G401.6 (cell line): Measurements from ENCODE around the gene DNAJC13.

ENCODE experiments used
- FAIRE-seq: peaks from 2 replicates; lab custom pipeline; 2012; peaks lifted over from hg19 to GRCh38; lab: Jason Lieb, UNC

Gene DNAJC13

DNA sequence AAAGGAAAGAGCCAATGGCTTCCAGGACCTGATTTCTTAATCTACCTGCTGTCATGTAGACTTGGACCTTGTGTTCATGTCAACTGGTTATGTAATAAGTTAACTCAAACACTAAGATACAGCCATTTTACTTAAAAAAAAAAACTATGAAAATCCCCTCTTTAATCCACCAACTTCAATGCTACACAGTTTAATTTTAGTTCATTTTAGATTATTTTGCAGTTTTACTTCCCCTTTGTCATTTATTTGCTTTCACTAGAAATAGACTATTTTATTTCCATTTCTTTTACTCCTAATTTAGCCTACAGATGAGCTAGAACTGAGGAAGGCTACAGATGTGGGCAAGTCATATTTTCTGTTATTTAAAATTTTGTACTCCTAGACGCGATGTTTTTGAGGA lies 10.7 kb upstream of the DNAJC13 start:
- no peak for FAIRE-seq

DNA sequence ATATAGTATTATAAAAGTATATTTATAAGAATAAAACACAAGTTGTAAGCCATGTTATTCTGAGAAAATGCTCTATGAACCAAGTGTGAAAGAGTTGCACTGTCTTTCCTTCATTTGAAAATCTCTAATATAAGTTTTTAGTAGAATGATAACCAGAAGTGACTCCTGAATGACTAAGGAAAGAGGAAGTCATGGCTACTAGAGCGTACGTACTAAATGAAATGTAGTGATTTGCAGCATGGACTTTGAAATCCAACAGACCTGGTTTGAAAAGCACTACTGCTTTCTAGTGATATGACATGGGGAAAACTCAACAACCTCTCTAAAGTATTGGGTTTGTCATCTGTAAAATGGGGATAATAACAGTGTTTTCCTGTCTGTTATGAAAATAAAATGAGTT lies 10.3 kb upstream of the DNAJC13 start:
- no peak for FAIRE-seq

DNA sequence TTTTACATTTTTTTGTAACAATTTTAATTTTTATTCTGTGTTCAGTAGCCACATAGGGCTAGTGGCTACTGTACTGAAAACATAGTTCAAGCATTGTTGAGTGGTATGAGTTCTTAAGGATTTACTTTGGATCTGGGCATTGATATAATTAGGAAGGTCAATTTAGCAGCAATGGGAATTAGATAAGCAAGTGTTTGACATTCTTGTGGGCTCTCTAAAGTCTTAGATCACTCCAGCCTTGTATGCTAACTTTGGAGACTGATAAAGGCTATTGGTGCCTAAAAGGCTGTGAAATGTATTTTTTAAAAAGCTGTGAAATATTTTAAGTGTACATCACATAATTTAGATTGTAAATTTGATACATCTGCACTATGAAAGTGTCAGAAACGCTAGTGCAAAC lies 2.5 kb upstream of the DNAJC13 start:
- no peak for FAIRE-seq

DNA sequence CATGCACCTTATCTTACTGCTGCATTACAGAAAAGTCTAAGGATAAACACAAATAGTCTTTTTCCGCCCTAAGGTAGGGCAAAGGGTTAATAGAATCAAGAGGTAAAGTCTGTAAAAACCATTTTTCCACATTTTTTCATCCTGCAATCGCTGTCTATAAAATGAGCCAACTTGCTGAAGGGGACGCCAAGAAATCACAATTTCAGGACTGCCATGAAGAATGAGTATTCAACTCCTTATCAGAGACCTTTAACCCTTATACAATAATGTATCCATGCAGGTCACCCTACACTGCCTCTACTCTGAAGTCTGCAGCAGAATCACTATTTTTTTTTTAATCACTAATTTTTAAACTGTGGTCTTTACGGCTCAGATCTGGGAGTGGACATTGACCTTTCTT lies 1.1 kb upstream of the DNAJC13 start:
- no peak for FAIRE-seq

DNA sequence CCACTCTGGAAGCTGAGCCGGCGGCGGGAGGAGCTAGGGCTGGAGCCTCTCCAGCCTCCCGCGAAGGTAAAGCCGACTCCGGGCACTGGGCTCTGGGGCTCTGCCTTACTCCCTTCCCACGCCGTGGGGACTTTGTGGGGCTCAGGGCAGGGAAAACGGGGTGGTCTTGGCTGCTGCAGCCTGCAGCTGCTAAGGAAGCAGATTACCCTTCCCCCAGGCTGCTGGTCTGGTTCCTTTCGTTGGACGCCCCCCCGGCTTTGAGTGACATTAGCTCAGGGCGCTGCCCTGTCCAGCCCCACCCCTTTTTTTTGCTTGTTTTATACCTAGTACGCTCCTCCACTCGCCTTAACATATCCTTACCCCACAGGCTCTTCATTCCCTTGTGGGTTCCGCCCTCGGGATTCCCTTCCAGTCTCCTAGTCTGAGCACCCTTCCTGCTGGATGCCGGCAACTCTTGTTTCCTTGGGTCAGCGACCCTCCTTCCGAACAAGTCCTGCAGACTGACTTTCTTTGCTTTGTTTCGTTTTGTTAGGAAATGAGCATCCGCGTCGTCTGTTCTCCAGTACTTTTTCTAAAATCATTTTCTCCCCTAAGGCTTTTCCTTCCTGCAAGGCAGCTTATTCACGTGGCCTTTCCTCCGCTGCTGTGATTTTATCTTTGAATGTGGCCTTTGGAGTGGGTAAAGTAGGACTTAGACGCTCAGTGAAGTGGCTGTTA lies 551 bp downstream of the DNAJC13 start:
- peak; percentile 31 for FAIRE-seq

DNA sequence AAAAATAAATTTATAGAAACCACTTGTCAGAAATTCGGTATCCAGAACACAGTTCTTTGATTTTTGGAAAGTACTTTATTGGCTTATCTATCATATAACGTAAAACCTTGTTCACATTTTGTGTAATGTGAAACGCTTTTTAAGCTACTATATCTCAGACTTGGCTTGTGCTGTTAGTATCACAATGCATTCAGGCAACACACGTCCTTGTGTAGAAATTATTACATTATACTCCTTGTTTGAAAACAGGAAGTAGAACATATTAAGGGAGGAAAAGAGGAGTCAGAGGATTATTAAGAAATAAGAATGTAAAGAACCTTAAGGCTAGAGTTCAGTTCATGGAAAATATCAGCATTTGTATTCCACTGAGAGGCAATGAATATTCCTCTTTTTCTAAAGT lies 1.6 kb downstream of the DNAJC13 start:
- FAIRE-seq: no peak

DNA sequence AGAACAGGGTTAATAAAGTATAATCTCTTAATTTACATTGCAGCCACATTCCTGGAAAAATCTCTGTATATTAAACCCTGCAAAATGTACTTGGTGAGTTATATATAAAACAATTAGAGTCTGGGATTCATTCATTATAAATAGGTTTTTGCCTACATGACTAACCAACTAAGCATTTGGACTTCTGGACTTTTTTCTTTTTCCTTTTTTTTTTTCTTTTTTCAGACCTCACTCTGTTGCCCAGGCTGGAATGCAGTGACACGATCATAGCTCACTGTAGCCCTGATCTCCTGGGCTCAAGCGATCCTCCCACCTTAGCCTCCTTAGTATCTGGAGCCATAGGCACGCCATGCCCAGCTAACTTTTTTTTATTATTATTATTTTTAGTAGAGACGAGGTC lies 4.5 kb downstream of the DNAJC13 start:
- FAIRE-seq: no peak

DNA sequence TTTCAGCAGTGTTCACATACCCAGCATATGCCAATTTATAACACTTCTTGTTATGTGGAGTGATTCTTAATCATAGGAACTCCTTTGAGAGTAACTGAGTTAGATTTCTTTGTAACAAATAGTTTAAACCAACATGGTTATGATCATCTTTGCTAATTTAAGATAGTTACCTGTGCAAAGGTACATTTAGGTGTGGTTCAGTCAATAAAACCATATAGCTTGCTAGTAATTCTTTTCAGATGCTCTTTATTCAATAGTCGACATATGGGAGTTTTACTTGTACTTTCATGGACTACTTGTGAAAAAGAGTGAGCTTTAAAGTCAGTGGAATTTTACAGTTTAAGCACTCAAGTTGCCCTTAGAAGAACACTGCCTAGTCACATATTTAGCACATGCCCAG lies 5.2 kb downstream of the DNAJC13 start:
- no peak for FAIRE-seq

DNA sequence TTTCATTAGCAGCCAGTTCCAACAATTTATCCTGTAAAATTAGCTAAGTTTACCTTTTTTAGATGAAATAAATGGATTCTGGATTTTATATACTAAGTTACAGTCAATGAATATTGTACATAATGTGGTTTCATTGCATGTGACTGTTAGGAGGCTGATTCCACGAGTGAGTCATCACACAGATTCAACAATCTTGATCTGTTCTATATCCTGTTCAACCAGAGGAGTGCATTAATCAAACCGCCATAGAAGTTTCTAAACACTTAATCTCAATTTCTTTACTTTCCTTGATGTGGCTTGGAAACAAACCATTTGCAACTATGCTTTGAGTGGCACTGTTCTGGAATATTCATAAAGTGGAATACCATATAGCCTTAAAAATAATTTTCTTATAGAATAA lies 15.3 kb downstream of the DNAJC13 start:
- no peak for FAIRE-seq

DNA sequence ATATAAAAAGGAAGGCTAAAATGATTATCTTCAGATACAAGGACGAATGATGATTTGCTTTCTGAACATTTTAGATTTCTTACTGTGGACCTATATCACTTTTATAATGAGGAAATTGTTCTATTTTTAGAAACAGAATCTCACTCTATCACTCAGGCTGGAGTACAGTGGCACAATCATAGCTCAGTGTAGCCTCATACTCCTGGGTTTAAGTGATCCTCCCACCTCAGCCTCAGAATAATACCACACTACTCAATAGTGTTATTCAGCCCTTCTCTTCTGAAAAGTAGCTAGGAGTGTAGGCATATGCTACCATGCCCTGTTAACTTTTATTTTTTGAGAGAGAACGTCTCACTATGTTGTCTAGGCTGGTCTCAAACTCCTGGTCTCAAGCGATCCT lies 15.8 kb downstream of the DNAJC13 start:
- no peak for FAIRE-seq

DNA sequence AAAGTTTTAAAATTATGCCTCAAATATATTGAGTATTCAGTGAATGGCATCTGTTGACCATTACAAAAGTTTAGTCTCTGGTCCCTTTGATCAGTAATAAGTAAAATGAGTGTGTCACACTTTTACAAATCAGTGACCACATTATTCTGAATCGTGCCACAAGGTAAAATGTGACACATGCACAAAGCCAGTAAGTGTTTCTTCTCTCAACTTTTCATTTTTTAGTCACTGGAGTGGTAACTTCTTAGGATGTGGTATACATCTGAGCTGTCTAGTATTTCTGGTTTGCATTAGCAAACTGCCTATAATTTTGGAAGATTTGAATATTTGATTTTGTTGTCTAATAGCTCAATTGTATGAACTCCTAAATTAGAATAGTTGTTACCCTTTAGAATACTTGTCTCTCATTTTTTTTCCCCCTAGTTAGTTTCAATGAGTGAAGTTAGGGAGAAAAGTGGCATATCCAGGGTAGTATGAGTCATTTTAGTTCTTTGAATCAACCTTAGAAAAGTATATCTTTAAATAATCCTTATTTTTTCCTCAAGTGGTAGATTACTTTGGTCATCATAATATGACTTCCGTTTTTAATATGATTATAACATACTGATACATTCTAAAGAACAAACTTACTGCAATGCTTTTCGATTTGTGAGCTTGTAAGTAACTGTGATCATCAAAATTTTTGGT lies 18.1 kb downstream of the DNAJC13 start:
- no peak for FAIRE-seq

DNA sequence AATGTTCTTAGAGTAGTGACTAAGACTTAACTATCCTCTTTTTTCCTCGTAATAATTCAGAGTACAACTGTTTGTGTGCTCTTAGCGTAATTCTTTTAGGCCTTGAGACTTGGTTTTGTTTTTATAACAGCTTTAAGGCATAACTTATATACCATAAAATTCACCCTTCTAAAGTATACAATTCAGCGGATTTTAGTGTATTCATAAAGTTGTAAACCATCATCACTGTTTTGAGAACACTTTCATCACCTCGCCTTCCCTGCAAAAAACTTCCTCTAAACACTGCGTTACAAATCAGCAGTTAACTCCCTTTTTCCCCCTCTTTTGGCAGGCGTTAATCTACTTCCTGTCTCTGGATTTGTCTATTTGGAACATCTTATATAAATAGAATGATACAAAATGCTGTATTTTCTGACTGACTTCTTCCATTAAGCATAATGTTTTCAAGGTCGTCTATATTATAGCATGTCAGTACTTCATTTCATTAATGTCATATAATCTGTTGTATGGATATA lies 18.7 kb downstream of the DNAJC13 start:
- no peak for FAIRE-seq

DNA sequence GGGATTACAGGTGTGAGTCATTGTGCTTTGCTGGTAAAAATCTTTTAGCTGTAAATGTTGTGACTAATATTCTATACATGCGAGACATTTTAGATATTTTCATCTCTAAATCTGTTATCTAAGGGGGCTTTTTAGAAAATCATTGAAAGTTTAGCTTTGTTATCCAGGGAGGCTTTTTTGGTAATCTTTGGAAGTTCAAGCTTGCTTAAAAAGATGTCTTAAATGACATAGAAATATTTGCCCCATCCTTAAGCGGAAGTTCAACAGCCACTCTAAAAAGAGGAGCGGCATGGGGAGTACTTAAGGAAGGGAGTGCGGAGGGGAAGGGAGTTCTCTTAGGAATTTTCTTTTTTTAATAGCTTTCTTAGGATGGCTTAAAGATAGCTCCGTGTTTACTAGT lies 26.1 kb downstream of the DNAJC13 start:
- FAIRE-seq: no peak

DNA sequence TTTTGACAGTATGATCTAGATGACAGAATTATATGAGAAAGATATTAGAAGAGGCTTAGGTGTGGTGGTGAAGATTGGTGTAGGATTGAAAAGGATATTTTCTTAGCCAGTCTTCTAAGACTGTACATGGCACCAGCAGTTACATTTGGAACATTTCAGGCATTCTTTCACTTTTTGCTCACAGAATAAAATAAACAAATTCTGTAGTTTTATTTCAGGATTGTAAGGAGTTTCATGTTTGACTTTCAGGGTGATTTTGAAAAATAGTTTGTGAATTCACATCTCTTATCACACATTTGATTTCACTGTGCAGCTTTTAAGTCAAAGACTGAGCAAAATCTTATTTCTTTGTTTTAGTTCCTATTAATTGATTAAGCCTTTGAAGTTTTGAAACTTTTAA lies 27.1 kb downstream of the DNAJC13 start:
- FAIRE-seq: no peak

DNA sequence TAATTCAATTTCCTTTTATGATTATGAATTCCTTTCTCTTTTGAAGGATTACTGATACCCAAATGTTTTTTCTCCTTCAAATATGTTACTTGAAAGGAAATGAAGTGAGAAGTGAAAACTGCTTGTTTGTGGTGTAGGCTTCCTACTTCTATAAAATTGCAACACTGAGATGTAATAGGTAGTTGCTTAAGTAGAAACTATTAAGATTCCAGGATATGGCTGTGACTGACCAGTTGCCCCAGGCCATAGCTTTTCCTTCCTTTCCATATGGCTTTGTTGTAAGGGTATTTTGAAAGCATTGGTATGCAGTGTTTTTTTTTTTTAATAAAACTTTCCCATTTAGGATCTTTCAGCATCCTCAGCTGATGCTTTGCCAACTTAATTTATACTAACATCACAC lies 28.5 kb downstream of the DNAJC13 start:
- no peak for FAIRE-seq

DNA sequence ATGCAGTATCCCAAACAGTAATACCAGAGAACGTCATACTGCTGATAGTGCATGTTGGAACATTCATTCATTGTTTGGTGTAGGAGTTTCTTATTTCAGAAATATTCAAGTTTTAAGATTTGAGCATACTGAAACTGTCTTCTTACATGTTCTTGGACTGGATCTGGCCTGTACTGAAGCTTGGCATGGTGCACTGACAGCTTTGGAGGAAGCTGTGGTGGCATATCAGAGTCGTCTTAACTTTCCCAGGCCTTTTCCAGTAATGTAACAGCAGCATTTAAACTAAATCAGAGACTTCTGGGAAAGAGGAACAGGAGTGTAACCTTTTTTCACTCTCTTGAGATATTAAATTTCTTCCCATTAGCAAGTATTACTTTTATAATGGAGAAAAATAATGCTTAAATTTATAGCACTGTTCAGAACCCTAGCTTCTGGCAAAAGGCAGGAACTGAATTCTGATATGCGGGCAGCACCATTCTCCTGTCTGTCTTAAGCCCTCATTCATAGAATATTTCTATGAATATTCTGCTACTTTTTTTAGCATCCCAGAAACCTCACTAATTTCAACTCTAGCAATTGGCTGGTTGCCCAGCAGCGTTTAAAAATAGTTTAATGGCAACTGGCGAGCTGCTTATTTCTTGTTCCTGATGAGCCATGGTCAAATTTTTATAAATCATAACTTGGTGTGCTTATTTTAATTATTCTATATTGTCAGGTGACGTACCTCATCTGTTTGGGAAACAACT lies 31.1 kb downstream of the DNAJC13 start:
- FAIRE-seq: no peak

DNA sequence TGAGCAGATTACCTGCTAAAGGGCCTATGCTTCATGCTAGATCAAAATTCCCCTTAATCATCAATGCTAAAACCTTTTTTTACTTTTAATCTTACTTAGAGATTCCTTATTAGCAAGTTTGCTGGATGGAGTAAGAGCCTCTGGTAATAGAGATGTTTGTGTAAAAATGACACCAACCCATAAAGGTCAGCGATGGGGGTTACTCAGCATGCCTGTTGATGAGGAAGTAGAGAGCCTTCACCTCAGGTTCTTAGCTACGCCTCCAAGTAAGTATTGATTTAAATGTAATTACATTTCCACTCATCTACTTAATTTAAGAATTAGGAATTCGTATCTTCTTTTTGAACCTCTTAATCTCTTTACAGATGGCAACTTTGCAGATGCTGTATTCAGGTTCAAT lies 38.8 kb downstream of the DNAJC13 start:
- FAIRE-seq: no peak

DNA sequence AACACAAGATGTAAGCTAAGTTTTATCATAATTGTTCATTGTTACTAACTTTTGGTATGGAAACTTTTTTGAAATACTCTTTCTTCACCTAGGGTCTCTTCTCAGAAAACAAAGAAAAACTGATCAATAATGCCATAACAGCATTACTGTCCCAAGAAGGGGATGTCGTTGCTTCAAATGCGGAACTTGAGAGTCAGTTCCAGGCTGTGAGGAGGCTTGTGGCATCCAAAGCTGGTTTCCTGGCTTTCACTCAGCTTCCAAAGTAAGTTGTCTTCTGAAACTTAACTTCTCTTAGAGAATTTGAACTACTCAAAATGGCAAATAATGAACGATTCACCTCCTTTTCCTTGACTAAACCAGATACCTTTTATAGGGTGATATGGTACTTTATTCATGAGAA lies 39.3 kb downstream of the DNAJC13 start:
- FAIRE-seq: no peak

DNA sequence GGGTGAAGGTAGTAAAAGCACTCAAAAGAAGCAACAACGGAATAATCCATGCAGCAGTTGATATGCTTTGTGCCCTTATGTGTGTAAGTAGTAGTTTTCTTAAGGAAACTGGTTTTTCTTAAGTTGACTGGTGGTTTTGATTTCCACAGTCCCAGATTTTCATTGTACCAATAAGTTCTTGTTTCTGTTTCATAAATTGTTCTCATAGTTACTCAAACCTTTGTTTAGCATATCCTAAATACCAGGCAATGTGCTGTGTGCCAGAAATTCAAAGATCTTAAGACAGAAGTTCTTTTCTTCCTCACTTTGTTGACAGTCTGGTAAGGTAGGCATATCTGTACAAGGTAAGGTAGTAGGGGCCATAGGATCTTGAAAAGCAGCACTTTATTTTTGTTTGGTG lies 40.0 kb downstream of the DNAJC13 start:
- FAIRE-seq: no peak

DNA sequence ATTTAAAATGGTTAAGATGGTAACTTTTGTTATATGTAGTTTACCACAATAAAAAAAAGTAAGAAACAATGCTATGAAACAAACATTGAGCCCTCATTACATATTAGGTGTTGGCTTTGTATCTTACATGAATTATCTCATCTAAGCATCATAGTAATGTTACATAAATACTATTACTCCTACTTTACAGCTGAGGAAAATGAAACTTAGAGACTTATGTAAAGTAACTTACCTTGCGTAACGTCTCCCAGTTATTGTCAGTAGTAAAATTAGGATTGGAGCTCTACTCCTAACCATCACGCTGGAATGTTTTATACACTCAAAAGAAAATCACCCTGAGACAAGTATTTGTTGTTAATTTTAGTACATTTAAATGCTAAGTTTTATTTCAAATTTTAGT lies 42.2 kb downstream of the DNAJC13 start:
- FAIRE-seq: no peak

DNA sequence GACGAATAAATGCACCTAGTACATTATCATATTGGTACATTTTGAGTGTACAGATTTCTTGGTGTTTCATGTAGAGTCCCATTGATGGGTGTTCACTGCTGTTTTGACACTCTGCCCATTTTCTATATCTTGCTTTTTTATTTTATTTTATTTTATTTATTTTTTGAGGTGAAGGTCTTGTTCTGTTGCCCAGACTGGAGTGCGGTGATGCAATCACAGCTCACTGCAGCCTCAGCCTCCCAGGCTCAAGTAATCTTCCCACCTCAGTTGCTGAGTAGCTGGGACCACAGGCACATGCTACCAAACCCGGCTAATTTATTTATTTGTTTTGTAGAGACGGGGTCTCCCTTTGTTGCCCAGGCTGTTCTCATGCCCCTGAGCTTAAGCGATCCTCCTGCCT lies 44.2 kb downstream of the DNAJC13 start:
- FAIRE-seq: no peak

DNA sequence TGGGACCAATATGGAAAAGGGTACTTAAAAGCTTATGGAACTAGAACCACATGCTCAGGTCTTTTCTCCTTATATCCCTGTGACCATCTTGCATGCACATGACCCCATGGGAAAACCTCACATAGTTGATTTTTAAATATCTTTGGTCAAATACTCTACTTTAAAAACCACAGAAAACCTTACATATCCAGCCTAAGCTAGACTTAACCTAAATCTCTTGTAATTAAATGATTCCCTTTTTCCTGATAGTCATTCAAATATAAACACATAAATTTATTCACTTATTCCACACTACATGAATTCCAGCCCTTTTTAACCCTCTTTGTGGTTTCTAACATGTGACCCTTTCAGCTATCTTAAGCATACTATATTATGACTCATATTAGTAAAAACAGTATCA lies 46.8 kb downstream of the DNAJC13 start:
- FAIRE-seq: peak; percentile 69

DNA sequence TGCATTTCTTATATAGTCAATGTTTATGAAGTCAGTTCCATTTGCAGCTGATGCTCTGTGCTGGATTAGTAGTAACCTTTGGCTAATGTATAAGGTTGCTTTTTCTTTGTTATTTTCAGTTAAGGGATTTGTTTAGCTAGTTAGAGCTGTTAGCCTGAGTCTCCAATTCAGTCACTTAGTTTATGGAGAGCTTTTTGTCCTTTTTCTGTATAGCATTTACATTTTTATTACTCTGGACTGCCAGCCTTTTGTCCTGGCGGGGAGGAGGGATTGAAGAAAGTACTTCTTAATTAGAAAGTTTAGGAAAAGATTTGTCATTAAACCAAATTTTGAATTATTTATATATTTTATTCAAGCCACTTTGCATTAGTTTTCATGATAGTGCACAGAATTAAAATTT lies 52.0 kb downstream of the DNAJC13 start:
- FAIRE-seq: no peak
